Endothelial cell (in vitro differentiated cells): ENCODE data around the gene METTL16. TPM values are rescaled to one million over a fixed set of nuclear protein-coding genes. Genes with fewer than 3 reads are reported as not detected.

Source experiments
- DNase-seq: peaks from one replicate; pipeline ENCODE4 v3.0.0; 2021; ENCODE audit warnings: low spot score
- H3K27ac Mint-ChIP-seq: one replicate; pipeline ENCODE4 v1.8.0; 2021; ENCODE audit warnings: mixed read lengths, inconsistent platforms; ENCODE audit not compliant: unreplicated experiment
- H3K27me3 Mint-ChIP-seq: one replicate; pipeline ENCODE4 v1.8.0; 2021; ENCODE audit warnings: mild to moderate bottlenecking, moderate library complexity, mixed read lengths, inconsistent platforms; ENCODE audit not compliant: unreplicated experiment
- H3K36me3 Mint-ChIP-seq: one replicate; pipeline ENCODE4 v1.8.0; 2021; ENCODE audit warnings: mild to moderate bottlenecking, low read depth, mixed read lengths, inconsistent platforms; ENCODE audit not compliant: unreplicated experiment
- H3K4me1 Mint-ChIP-seq: one replicate; pipeline ENCODE4 v1.8.0; 2021; ENCODE audit warnings: mild to moderate bottlenecking, mixed read lengths, inconsistent platforms; ENCODE audit not compliant: unreplicated experiment
- H3K4me3 Mint-ChIP-seq: one replicate; pipeline ENCODE4 v1.8.0; 2021; ENCODE audit warnings: mild to moderate bottlenecking, mixed read lengths, inconsistent platforms; ENCODE audit not compliant: unreplicated experiment
- H3K9me3 Mint-ChIP-seq: one replicate; pipeline ENCODE4 v1.8.0; 2021; ENCODE audit warnings: mixed read lengths, inconsistent platforms; ENCODE audit not compliant: unreplicated experiment
- total RNA-seq: library from RNA; stranded (reverse); fragmentation: NEBNext Ultra II Directional; extraction: Animal tissue kit (Norgen Biotek cat#: 25700); gene quantifications from one replicate; pipeline ENCODE4 v1.2.1, GENCODE V29; 2021; ENCODE audit not compliant: unreplicated experiment
- TF ChIP-seq, protein P1 (sequence below): fragments of 200-600 bp; sonication (generic); IDR thresholded peaks from one replicate; pipeline ENCODE4 v1.5.0; 2021; ENCODE audit warnings: antibody characterized with exemption; ENCODE audit not compliant: unreplicated experiment

Gene METTL16
- total RNA-seq, 1 donor from 2014 or later = 24.9 TPM

DNA sequence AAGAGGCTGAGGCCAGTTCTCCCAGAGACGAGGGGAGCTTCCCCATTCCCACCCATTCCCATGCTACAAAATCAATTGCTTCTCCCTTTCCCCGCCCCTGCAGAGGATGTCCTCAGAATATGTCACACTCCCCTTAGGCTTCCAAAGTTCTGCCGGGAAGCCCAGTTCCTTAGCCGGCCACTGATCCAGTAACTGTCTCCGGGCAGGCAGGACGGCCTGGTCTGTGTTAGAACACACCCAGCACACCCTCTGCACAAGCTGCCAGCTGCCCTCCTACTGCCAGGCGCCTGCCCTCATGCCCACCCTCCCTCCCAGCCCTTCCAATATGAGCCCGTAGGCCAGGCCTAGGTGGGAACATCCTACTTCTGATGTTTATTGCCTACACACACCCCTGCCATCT is 143.3 kb downstream of the METTL16 start:
- TF ChIP-seq, protein P1, sequence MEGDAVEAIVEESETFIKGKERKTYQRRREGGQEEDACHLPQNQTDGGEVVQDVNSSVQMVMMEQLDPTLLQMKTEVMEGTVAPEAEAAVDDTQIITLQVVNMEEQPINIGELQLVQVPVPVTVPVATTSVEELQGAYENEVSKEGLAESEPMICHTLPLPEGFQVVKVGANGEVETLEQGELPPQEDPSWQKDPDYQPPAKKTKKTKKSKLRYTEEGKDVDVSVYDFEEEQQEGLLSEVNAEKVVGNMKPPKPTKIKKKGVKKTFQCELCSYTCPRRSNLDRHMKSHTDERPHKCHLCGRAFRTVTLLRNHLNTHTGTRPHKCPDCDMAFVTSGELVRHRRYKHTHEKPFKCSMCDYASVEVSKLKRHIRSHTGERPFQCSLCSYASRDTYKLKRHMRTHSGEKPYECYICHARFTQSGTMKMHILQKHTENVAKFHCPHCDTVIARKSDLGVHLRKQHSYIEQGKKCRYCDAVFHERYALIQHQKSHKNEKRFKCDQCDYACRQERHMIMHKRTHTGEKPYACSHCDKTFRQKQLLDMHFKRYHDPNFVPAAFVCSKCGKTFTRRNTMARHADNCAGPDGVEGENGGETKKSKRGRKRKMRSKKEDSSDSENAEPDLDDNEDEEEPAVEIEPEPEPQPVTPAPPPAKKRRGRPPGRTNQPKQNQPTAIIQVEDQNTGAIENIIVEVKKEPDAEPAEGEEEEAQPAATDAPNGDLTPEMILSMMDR = no peak
- H3K4me3 Mint-ChIP-seq = no peak overlapping the region
- H3K27ac Mint-ChIP-seq = no peak overlapping the region
- DNase-seq = no peak
- no peaks in the 10 kb centered on the region for H3K36me3 Mint-ChIP-seq
- peaks cover 4% of the 10 kb centered on the region for H3K27me3 Mint-ChIP-seq
- H3K4me1 Mint-ChIP-seq = peaks cover 16% of the 10 kb centered on the region
- H3K9me3 Mint-ChIP-seq = no peaks in the 10 kb centered on the region

DNA sequence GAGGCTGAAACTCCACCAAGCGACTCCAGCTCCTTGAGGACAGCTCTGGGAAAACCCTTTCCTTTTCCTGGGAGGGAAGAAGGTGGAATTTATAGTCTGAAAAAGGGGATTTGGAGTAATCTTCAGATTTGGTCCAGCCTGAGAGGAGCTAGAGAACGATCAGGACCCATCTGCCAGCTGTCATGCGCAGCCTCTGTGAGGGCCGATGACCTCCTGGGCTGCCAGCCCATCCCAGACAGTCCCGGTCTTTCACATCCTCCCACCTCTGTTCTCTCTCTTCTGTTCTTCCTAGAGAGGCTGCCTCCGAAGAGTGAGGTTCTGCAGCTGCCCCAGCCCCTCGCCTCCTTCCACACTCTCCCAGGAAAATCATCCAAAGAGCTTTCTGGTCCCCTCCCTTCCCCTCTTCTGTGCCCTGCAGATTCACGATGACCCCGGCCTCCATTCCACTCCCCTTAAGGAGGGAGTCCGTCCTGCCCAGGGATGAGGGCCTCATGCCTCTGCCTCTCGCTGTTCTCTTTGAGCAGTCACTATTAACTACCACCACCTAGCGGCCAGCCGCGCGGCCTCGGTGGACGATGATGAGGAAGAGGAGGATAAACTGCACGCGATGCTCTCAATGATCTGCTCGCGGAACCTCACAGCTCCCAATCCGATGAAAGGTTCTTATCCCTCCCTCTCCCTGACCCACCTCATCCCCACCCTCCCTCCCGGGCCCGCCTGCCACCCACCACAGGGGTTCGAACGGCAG is 144.8 kb downstream of the METTL16 start:
- H3K36me3 Mint-ChIP-seq = no peaks in the 10 kb centered on the region
- H3K9me3 Mint-ChIP-seq = no peaks in the 10 kb centered on the region
- TF ChIP-seq, protein P1 = peak; percentile 16
- DNase-seq = peak; percentile 44
- H3K4me1 Mint-ChIP-seq = peaks cover 16% of the 10 kb centered on the region
- H3K27ac Mint-ChIP-seq = peak overlapping the region; percentile 36
- H3K27me3 Mint-ChIP-seq = peaks cover 4% of the 10 kb centered on the region
- H3K4me3 Mint-ChIP-seq = no peak overlapping the region

Other genes starting within 250 kb of the METTL16 start
- 38.1 TPM for gene SMG6, start 208.1 kb downstream of the METTL16 start, total RNA-seq
- 27.8 TPM for gene SRR, start 207.9 kb downstream of the METTL16 start, total RNA-seq
- gene TSR1, start 175.4 kb downstream of the METTL16 start, total RNA-seq = 20.9 TPM
- 65.4 TPM for gene SGSM2, start 174.4 kb downstream of the METTL16 start, total RNA-seq
- gene MNT, start 110.8 kb downstream of the METTL16 start, total RNA-seq = 16.2 TPM
- 141 TPM for gene PAFAH1B1, start 81.8 kb upstream of the METTL16 start, total RNA-seq
- 45.9 TPM for gene CLUH, start 199.9 kb upstream of the METTL16 start, total RNA-seq
- gene CCDC92B, start 237.8 kb upstream of the METTL16 start, total RNA-seq = 1.9 TPM